ENCODE measurements around the gene NRCAM.
"Not testable (repeated sequence)": the region's sequence is repeated elsewhere in the genome, so short reads cannot be mapped to it uniquely, and the experiment has no call there.

Gene NRCAM

GRCh38 chr7:108395426-108395825 is 60.8 kb downstream of the NRCAM start:
- Histone ChIP-seq H3K9me3 (ENCODE audit: control insufficient read depth, low read length) (no peaks in the 10 kb centered on the region), H3K36me3 (ENCODE audit: control insufficient read depth, insufficient read depth, low read length) (no peaks in the 10 kb centered on the region), H3K4me3 (ENCODE audit: low read depth, low read length) (no peak overlapping the region), H3K4me1 (peaks cover 3% of the 10 kb centered on the region), H3K9ac (no peak overlapping the region), H3K27me3 (ENCODE audit: control insufficient read depth, insufficient read depth, low read length) (no peaks in the 10 kb centered on the region), H3K4me2 (ENCODE audit: low read length) (no peak overlapping the region), H3K27ac (no peak overlapping the region), H3K79me2 (no peaks in the 10 kb centered on the region), H2AFZ (no peak overlapping the region)
- no peak for TF ChIP-seq CTCF (IDR thresholded peaks at IDR 0.05)

GRCh38 chr7:108393097-108393496 is 63.1 kb downstream of the NRCAM start:
- H3K9ac ChIP-seq; H3K9me3 ChIP-seq (ENCODE audit: control insufficient read depth, low read length); H3K36me3 ChIP-seq (ENCODE audit: control insufficient read depth, insufficient read depth, low read length); H2AFZ ChIP-seq; H3K4me3 ChIP-seq (ENCODE audit: low read depth, low read length); H3K27me3 ChIP-seq (ENCODE audit: control insufficient read depth, insufficient read depth, low read length); H3K79me2 ChIP-seq; H3K4me1 ChIP-seq; H3K4me2 ChIP-seq (ENCODE audit: low read length); H3K27ac ChIP-seq: not testable (repeated sequence)

DNA sequence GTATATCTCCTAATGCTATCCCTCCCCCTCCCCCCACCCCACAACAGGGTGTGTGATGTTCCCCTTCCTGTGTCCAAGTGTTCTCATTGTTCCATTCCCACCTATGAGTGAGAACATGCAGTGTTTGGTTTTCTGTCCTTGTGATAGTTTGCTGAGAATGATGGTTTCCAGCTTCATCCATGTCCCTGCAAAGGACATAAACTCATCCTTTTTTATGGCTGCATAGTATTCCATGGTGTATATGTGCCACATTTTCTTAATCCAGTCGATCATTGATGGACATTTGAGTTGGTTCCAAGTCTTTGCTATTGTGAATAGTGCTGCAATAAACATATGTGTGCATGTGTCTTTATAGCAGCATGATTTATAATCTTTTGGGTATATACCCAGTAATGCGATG is 68.5 kb downstream of the NRCAM start:
- H3K79me2 ChIP-seq; H3K27me3 ChIP-seq (ENCODE audit: control insufficient read depth, insufficient read depth, low read length); H2AFZ ChIP-seq; H3K9ac ChIP-seq; H3K9me3 ChIP-seq (ENCODE audit: control insufficient read depth, low read length); H3K27ac ChIP-seq; H3K4me3 ChIP-seq (ENCODE audit: low read depth, low read length); H3K4me2 ChIP-seq (ENCODE audit: low read length); H3K4me1 ChIP-seq; H3K36me3 ChIP-seq (ENCODE audit: control insufficient read depth, insufficient read depth, low read length): not testable (repeated sequence)

DNA sequence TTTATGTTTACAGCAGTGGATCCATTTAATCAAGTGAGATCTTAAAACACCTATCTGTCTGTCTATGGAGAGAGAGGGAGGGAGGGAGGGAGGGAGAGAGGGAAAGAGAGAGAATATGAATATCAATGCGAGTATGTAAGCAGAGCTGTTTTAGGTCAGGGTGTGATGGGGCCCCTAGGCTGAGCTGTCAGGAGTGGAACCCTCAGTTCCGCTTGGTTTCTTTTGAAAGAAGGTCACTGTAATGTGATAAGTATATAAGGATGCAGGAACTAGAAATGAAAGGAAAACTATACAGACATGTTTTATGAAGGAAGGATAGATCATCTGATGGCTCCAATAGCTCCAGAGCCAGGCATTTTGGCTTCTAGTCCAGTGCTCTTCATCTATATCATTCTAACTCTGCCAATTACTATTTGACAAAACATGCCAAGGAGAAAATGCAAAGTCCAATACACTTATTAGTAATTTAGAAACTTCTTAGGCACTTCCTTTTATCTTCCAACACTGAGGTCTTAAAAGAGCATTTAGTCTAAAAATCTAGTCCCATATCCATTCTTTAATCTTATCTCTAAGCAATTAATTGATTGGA is 70.3 kb downstream of the NRCAM start:
- TF ChIP-seq CTCF (IDR thresholded peaks at IDR 0.05): no peak
- H3K9ac ChIP-seq: no peak overlapping the region

GRCh38 chr7:108384716-108385483 is 71.3 kb downstream of the NRCAM start:
- no peak overlapping the region for H3K9ac ChIP-seq
- no peaks in the 10 kb centered on the region for H3K9me3 ChIP-seq (ENCODE audit: control insufficient read depth, low read length)
- H3K4me1 ChIP-seq: peaks cover 6% of the 10 kb centered on the region
- no peaks in the 10 kb centered on the region for H3K36me3 ChIP-seq (ENCODE audit: control insufficient read depth, insufficient read depth, low read length)
- no peak overlapping the region for H3K4me3 ChIP-seq (ENCODE audit: low read depth, low read length)
- no peak overlapping the region for H3K4me2 ChIP-seq (ENCODE audit: low read length)
- TF ChIP-seq CTCF (IDR thresholded peaks at IDR 0.05): no peak
- H2AFZ ChIP-seq: no peak overlapping the region
- peaks cover 6% of the 10 kb centered on the region for H3K79me2 ChIP-seq
- H3K27me3 ChIP-seq (ENCODE audit: control insufficient read depth, insufficient read depth, low read length): no peaks in the 10 kb centered on the region
- no peak overlapping the region for H3K27ac ChIP-seq

More for the DNA sequence above, 70.3 kb downstream of the NRCAM start:
- Histone ChIP-seq H3K4me2 (ENCODE audit: low read length) (no peak overlapping the region), H3K27me3 (ENCODE audit: control insufficient read depth, insufficient read depth, low read length) (no peaks in the 10 kb centered on the region), H3K27ac (no peak overlapping the region), H3K4me1 (peaks cover 6% of the 10 kb centered on the region), H3K9me3 (ENCODE audit: control insufficient read depth, low read length) (no peaks in the 10 kb centered on the region), H3K36me3 (ENCODE audit: control insufficient read depth, insufficient read depth, low read length) (no peaks in the 10 kb centered on the region), H3K4me3 (ENCODE audit: low read depth, low read length) (no peak overlapping the region), H3K79me2 (peaks cover 6% of the 10 kb centered on the region), H2AFZ (no peak overlapping the region)

Data from parathyroid adenoma (tissue), 2 donors.